Left lobe of liver (tissue), 2 donors: ENCODE data around the gene ACAA1. TPM values are rescaled to one million over a fixed set of nuclear protein-coding genes. Genes with fewer than 3 reads are reported as not detected.

Experiments used
- ATAC-seq: fragments of 200-7000 bp; cut with Tn5 transposase; one replicate; pipeline ENCODE4 v1.9.1; 2020; ENCODE audit warnings: mild to moderate bottlenecking, moderate library complexity
- DNase-seq: peaks from one replicate; pipeline ENCODE4 v3.0.0-alpha.2; 2020; ENCODE audit warnings: low spot score
- total RNA-seq: library from RNA; stranded (reverse); gene quantifications from one replicate; pipeline ENCODE4 v1.2.1, GENCODE V29; 2021
- donor health status: DM: no; HTN: no; CAD: no; lungs with moderate emphysema.
- donor health status: DM: no; HTN: yes; CAD: no.

Gene ACAA1
- total RNA-seq, 1 donor from 2014 or later = 479 TPM

DNA sequence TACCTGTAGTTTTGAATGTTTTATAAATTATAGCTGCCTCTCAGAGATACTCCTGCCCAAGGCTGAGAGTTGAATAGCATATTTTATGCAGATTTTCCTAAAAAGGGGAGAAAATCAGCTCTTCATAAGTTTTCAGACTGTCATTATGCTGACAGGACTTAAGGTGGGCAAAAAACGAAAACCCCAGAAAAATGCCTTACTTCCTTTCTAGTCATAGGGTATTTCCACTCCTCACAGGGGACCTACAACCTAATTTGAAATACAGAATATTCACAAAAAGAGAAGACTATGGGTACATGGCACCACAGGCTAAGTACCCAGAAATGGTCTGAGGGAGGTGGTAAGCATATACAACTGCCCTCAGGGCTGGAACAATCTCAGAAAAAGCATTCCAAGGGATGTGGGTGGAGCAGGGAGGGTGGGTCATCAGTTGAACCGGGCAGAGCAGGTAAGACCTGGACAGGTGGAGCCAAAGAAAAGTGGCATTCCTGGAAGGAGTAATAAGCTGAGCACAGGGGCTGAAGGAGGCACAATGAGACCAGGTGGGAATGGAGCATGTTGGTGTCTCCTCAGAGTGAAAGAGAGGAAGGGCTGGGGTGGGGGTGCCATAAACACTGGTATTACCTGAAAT, 17.8 kb upstream of the ACAA1 start:
- DNase-seq = no peak

DNA sequence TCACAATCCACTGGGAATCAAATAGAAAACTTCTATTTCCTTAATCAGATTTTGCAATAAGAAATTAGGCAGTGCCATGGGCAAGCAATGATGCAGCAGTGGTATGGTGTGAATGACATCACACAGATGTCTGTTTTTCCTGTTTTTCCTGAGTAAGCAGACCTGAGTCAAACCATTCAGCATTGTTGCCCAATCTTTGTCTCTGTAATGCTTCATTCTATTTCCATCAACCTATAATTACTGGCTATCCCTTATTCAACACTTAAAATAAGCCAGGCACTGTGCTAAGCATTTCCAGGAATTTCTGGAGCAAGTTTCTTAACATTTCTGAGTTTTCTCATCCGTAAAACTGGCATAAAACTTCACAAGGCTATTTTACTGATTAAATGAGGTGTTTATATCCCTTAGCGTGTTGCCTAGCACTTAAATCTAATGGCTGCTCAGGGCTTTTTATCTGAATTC, 17.1 kb upstream of the ACAA1 start:
- no peak for ATAC-seq
- DNase-seq = no peak

More for the DNA sequence above, 17.8 kb upstream of the ACAA1 start:
- ATAC-seq = no peak

DNA sequence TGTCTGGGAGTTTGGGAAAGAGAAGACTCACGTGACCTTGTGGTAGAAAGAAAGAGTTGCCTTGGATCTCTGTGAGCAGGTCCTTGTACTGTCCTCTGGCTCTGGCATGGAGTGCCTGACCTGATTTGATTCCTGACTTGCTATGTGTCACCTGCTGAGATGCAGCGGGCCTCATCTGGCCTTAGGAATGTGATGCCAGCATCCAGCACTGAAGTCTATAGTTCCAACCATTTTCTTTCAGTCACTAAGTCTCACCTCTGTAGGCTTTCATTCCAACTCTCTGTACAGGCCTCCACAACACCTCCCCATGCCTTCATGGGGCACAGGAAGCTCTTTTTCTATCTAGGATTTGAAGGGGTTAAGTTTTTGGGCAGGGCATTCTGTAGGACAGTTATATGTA, 16.3 kb upstream of the ACAA1 start:
- DNase-seq (no peak), ATAC-seq (no peak)

DNA sequence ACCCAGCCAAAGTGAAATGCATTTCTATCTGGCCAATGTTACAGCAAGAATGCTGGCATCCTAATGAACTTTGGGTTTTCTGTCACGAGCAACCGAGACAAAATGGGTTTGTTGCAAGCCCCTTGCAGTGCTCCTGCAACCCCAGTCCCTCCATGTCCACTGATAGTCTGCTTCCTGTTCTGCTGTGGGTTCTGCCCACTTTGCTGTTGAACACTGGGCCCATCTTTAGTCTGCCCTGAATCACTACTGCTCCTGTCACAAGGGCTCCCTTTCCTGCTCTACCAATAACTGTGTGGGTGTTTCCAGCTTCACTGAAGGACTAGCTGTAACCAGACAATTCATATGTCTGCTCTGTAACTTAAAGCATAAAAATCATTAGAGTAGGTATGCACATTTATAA, 15.7 kb upstream of the ACAA1 start:
- DNase-seq = no peak
- no peak for ATAC-seq

DNA sequence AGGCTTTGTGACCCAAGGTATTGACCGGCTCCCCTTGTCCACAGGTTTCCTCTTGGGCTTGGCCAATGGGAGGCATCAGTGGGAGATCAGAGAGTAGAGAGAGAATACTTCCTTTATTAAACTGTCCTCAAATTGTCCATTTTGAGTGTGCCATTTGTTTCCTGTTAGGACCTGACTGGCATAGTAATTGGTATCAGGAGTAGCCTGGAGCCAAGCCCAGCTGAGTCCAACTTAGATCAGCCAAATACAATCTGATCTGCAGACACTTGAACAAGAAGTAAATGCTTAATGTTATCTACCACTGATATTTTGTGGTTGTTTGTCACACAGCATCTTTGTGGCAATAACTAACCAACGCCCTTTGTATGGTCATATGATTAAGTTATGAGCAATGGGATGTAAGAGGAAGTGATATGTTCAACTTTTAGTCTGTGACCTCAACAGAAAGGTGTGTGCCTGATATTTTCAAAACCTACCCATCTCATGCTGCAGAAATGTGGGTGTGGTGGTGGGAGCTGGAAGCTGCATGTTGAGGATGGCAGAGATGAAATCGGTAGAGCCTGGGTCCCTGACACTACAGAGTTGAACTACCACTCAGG, 14.8 kb upstream of the ACAA1 start:
- DNase-seq = no peak
- ATAC-seq = no peak

DNA sequence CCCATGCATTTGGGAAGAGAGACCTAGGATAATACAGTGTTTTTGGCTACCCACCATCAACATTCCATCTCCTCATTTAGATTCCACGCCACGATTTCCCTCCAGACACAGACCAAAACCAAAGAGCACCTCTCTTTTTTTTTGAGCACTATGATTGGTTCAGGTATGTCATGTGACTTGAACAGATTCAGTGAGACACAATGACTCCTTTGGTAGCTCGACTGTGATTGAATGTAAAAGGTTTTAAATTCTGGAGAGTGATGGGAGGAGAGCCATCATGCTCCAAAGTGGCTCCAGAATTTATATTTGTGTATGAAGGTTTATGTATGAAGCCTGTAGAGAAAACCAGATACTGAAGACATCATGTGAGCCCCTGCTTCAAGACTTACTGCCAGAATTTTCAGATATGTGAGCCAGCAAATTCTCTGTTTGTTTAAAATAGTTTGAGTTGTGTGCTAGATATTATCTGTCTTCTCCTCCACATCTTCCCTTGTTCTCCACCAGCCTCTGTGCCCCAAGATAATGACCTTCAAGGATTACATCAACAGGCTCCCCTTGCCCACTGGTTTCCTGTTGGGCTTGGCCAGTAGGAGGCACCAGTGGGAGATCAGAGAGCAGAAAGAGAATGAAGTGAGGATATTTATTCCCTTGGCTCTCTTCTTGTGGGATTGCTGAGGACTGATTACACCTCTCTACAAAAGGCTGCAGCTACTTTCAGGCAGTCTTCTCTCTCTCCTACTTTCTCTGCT, 14.0 kb upstream of the ACAA1 start:
- no peak for ATAC-seq

DNA sequence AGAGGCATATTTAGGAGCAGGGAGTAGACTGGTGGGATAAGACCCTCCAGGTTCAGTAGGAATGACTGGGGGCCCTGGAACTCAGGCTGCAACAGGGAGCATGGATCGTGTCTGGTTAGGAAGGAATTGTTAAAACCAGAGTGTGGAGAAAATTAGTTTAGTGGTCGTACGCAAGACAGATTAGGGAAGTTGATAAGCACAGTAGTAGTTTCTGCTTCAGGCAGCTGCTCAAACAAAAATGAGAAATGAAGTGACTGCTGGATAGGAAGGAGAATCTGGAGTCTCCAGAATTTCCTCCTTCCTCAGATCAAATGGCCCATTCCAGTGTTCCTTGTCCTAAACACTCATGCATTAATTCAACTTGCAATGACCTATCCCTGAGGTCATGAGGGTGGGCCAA, 12.8 kb upstream of the ACAA1 start:
- ATAC-seq (no peak), DNase-seq (no peak)

More for the DNA sequence above, 14.0 kb upstream of the ACAA1 start:
- no peak for DNase-seq

DNA sequence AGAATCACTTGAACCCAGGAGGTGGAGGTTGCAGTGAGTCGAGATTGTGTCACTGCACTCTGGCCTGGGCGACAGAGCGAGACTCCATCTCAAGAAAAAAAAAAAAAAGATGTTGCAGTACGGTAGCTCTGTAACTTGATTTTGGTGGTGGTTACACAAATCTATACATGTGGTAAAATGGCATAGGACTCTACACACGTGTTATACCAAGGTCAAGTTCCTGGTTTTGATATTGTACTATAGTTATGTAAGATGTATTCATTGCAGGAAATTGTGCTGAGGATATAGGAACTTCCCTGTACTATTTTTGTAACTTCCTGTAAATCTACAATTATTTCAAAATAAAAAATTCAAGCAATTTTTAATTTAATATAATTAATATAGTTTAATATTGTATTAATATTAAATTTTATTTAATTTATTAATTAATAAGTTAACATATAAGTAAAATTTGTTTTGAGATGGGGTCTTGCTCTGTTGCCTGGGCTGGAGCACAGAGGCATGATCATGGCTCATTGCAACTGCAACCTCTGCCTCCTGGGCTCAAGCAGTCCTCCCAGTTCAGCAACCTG, 11.5 kb upstream of the ACAA1 start:
- ATAC-seq (no peak), DNase-seq (no peak)

DNA sequence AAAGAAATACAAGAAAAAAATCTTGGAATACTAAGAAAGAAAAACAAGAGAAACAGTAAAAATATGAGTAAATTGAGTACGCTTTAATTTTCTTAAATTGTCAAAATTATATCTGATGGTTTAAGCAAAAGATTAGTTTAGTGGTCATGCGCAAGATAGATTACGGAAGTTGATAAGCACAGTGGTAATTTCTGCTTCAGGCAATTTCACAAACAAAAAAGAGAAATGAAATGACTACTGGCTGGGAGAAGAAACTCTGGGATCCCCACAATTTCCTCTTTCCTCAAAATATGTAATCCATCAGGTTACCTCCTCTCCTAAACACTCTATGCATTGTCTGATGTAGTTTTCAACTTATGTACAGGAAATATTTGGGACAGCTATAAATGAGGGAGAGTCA, 10.5 kb upstream of the ACAA1 start:
- ATAC-seq = no peak
- DNase-seq = no peak

DNA sequence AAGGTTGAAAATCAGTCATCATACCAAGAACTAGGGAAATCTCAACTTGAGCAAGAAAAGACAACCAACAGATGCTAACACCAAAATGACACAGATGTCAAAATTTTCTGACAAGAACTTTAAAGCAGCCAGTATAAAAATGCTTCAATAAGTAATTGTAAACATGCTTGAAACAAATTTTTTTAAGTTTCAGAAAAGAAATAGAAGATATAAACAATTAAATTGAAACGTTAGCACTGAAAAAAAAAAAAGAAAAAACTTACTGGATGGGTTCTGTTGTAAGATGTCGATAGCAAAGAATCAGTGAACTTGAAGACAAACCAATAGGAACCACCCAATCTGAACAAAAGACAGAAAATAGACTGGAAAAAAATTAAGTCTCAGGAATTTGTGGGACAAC, 9.6 kb upstream of the ACAA1 start:
- no peak for DNase-seq
- no peak for ATAC-seq

DNA sequence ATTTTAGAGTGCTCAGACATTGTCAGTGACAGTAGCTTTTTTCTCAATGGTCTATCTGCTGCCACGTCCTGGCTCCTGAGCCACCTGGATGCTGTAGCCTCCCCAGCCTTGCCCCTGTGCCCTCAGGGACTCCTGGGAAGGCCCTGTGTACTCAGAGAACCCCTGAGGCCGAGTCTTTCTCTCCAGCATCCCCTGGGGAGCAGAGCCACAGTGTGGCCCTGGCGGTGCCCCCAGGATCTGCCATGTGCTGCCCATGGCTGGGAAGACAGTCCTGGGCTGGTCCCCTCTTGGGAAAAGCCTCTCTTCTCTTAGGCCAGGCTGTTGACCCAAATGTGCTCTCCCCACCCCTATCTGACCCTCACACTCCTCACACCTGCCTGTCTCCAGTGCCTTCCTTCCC, 6.6 kb upstream of the ACAA1 start:
- ATAC-seq (no peak), DNase-seq (no peak)

DNA sequence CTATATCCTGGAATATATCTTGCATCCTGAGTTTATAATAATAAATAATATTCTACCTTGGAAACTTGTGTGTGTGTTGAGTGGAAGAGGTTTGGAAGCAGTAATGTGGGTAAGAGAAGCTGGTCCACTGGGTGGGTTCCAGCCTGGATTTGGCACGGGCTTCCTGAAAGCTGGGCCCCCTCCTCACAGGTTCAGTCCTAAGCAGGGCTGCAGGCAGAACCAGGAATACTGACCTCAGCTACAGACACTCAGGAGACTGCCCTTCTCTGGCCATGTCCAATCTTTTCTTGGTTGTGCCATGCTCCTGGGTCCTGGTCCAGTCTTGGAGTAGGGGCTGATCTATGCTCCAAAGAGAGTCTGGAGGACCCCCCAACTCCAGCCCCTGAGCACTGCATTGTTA, 6.0 kb upstream of the ACAA1 start:
- no peak for ATAC-seq
- DNase-seq = no peak

DNA sequence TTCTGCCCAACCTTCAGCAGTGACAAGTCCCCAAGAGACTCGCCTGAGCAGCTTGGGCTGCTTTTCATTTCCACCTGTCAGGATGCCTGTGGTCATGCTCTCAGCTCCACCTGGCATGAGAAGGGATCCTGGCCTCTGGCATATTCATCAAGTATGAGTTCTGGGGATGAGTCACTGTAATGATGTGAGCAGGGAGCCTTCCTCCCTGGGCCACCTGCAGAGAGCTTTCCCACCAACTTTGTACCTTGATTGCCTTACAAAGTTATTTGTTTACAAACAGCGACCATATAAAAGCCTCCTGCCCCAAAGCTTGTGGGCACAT, 5.0 kb upstream of the ACAA1 start:
- ATAC-seq = no peak
- no peak for DNase-seq

DNA sequence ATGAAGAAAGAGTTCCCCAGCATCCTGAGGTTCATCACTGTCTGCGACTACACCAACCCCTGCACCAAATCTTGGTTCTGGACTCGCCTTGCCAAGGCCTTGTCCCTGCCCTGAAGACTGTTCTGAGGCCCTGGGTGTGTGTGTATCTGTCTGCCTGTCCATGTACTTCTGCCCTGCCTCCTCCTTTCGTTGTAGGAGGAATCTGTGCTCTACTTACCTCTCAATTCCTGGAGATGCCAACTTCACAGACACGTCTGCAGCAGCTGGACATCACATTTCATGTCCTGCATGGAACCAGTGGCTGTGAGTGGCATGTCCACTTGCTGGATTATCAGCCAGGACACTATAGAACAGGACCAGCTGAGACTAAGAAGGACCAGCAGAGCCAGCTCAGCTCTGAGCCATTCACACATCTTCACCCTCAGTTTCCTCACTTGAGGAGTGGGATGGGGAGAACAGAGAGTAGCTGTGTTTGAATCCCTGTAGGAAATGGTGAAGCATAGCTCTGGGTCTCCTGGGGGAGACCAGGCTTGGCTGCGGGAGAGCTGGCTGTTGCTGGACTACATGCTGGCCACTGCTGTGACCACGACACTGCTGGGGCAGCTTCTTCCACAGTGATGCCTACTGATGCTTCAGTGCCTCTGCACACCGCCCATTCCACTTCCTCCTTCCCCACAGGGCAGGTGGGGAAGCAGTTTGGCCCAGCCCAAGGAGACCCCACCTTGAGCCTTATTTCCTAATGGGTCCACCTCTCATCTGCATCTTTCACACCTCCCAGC, 4.4 kb upstream of the ACAA1 start:
- DNase-seq (peak; percentile 43), ATAC-seq (no peak)

DNA sequence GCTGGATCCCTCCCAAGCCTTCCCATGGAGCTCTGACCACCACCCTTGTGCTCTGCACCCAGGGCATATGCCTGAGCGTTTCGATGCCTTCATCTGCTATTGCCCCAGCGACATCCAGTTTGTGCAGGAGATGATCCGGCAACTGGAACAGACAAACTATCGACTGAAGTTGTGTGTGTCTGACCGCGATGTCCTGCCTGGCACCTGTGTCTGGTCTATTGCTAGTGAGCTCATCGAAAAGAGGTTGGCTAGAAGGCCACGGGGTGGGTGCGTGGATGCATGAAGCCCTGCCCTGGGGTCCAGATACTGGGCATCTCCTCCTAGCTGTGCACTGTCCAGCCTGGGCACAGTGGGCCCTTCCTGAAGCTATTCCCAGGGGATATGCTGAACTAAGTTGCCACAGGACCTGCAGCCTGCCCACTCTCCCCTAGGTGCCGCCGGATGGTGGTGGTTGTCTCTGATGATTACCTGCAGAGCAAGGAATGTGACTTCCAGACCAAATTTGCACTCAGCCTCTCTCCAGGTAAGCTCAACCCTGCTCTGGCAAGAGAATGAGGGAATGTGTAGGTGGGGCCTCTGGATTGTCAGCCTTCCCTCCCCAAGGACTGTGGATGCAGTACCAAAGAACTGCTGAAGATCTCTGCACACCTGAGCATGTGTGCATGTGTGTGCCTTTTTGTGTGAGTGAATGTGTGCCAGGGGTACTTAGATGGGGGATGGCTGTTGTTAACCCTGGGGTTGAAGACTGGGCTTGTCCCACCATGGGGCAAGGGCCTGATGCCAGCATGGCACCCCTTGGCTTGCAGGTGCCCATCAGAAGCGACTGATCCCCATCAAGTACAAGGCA, 3.6 kb upstream of the ACAA1 start:
- ATAC-seq = no peak
- peak; percentile 46 for DNase-seq

DNA sequence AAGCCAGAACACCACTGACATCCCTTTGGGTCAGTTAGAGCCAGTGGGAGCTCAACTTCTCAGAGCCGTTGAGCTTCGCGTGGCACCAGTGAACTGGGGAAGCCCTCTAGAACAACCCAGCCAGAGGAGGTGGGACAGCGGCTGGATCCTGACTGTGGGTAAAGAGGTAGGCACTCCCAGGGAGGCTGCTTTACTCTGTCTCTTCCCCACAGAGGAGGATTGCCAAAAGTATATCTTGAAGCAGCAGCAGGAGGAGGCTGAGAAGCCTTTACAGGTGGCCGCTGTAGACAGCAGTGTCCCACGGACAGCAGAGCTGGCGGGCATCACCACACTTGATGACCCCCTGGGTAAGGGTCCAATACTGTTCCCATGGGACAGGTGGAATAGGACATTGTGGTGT, 2.7 kb upstream of the ACAA1 start:
- no peak for ATAC-seq
- DNase-seq = peak; percentile 40

DNA sequence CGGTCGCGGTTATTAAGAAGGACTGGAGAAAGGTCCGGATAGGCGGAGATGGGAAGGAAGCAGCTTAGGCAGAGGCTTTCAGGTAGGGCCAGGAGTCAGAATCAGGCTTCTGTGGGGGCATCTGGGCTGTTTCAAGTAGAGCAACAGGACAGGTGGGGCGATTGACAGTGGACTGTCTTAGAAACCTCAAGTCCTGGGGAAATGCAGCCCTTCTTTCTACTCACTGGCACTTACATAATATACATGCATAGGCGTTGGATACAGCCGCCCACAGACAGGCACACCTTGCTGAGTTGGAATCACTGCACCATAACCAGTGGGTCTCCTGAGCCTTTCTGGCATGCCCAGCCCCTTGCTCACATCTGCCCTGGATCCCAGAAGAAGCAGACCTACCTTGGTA, 2.3 kb upstream of the ACAA1 start:
- no peak for DNase-seq
- ATAC-seq = no peak

DNA sequence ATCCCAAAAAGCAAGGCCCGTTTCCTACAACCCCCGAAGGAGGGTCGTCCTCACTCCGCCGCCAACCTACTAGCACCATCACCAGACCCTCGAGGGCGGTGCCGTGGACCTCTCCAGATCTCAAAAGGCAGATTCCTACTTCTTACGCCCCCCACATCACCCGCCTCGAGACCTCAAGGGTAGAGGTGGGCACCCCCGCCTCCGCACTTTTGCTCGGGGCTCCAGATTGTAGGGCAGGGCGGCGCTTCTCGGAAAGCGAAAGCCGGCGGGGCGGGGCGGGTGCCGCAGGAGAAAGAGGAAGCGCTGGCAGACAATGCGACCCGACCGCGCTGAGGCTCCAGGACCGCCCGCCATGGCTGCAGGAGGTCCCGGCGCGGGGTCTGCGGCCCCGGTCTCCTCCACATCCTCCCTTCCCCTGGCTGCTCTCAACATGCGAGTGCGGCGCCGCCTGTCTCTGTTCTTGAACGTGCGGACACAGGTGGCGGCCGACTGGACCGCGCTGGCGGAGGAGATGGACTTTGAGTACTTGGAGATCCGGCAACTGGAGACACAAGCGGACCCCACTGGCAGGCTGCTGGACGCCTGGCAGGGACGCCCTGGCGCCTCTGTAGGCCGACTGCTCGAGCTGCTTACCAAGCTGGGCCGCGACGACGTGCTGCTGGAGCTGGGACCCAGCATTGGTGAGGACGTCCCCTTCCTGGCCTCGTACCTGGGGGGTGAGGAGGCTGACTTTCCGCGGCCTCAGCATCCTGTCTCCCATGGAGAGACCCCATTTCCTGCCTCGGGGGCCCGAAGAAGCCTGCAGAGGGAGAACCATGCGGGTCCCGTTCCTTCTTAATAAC, 1.6 kb upstream of the ACAA1 start, which contains the start of gene MYD88:
TSS of gene MYD88 (plus strand) at position 313 of the 842 bp plus-strand sequence. CDS start at position 353, 40 bp downstream.
- DNase-seq = peak; percentile 81
- ATAC-seq = peak; percentile 46

DNA sequence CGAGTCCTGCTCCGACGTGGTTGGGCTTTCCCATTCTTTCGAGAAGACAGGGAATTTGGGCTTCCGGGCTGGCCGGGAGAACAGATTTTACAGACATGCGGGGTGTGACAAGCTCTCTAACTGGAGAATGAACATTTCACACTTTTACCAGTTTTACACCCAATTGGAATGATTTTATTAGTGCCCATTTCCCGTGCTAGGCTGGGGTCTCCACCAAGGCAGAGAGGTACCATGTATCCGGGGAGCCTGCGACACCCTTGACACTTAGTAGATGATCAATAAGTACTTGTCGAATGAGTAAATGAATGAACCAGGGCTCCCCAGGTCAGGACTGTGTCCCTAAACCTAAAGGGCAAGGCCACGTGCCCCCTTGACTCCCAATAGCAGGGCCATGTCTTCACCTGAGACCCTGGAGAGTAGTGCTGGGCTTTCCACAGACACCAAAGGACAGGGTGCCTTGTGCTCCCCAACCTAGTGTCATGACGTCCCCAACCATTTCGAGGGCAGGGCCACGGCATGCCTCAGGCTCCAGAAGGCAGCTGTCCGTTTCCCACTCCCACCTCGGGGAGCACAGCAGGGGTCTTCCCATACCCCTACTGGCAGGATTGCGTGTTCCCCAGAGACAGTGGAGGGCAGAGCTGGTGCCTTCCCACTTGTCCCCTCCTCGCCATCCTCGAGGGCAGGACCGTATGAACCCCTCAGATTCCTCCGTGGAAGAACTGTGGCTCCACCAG, 855 bp upstream of the ACAA1 start:
- ATAC-seq (no peak), DNase-seq (peak; percentile 60)
